ENCODE measurements around the gene GNAI3. TPM values are rescaled to one million over a fixed set of nuclear protein-coding genes. Genes with fewer than 3 reads are reported as not detected.

GNAI3 gene
- total RNA-seq, 2 donors from 2014 or later: 3.6 to 4.9 TPM

DNA sequence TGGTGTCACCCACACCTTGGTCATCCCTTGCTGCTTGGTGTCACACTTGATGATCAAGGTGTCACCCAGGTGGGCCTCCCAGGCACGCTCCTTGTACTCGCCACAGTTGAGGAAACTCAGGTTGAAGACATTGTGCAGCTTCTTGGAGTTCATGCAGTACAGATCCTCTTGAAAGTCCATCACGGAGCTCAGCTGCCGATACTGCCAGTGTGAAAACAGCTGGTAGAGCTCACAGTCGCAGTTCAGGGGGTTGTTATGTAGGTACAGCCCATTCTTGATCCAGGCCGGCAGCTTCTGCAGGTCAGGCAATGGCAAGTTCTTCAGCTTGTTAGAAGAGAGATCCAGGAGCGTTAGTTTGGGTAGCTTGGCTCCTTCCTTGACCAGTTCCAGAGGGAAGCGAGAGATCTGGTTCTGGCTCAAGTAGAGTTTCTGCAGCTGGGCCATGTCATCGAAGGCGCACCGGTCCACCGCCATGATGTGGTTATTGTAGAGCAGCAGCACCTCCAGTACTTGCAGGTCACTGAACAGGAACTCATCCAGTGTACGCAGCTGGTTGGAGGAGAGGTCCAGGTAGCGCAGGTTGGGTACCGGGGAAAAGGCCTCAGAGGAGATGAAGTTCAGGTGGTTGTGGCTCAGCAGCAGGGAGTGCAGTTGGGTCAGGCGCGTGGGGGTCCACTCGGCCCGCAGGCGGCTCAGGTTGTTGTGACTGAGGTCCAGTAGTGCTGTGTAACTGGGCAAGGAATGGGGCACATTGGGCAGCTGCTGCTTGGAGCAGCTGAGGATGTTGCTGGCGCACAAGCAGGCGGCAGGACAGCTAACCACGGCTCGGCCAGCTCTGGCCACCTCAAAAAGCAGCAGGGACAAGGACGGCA, 40.2 kb upstream of the GNAI3 start:
- Histone ChIP-seq H3K9me3 (no peaks in the 10 kb centered on the region), H3K27ac (no peak overlapping the region), H3K4me3 (no peak overlapping the region), H3K27me3 (no peaks in the 10 kb centered on the region), H3K4me1 (peaks cover 25% of the 10 kb centered on the region), H3K36me3 (replicated peaks in 1 of 2; ENCODE audit: insufficient read depth in 1 of 2, low read depth in 2 of 2) (no peaks in the 10 kb centered on the region)
- intact Hi-C loops (cut with DNase I): no loop called here
- 82 to 84% methylated on average over 20 to 24 of the region's 25 CpGs for WGBS, 2 donors
- no peak for TF ChIP-seq POLR2A (IDR thresholded peaks at IDR 0.05)
- TF ChIP-seq, protein P1, sequence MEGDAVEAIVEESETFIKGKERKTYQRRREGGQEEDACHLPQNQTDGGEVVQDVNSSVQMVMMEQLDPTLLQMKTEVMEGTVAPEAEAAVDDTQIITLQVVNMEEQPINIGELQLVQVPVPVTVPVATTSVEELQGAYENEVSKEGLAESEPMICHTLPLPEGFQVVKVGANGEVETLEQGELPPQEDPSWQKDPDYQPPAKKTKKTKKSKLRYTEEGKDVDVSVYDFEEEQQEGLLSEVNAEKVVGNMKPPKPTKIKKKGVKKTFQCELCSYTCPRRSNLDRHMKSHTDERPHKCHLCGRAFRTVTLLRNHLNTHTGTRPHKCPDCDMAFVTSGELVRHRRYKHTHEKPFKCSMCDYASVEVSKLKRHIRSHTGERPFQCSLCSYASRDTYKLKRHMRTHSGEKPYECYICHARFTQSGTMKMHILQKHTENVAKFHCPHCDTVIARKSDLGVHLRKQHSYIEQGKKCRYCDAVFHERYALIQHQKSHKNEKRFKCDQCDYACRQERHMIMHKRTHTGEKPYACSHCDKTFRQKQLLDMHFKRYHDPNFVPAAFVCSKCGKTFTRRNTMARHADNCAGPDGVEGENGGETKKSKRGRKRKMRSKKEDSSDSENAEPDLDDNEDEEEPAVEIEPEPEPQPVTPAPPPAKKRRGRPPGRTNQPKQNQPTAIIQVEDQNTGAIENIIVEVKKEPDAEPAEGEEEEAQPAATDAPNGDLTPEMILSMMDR (IDR thresholded peaks at IDR 0.05): no peak
- ATAC-seq (no peak), DNase-seq (no peak)

DNA sequence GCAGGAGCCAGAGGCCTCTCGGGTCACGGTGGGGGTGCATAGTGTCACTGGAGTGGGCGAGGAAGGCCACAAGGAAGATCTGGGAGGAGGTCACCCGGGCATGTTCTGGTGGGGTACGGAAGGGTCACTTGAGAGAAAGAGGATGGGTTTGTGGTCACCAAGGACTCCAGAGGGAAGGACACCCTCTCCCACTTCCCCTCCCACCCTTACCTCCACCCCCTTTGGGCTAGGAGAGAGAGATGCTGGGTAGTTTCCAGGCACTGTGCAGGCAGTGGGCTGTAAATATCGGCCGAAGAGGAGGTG, 39.6 kb upstream of the GNAI3 start:
- H3K27ac ChIP-seq: no peak overlapping the region
- no peak for TF ChIP-seq POLR2A (IDR thresholded peaks at IDR 0.05)
- TF ChIP-seq, protein P1 (IDR thresholded peaks at IDR 0.05): no peak
- ATAC-seq: no peak
- no peaks in the 10 kb centered on the region for H3K9me3 ChIP-seq
- no peak for DNase-seq
- peak overlapping the region in 1 of 2 donors; percentile 47 for H3K4me3 ChIP-seq
- H3K4me1 ChIP-seq: peaks cover 25% of the 10 kb centered on the region
- 36 to 64% methylated on average over 7 of the region's 7 CpGs for WGBS, 2 donors
- intact Hi-C loops (cut with DNase I): no loop called here
- H3K36me3 ChIP-seq (replicated peaks in 1 of 2; ENCODE audit: insufficient read depth in 1 of 2, low read depth in 2 of 2): no peaks in the 10 kb centered on the region
- H3K27me3 ChIP-seq: no peaks in the 10 kb centered on the region

- Histone ChIP-seq H3K4me1 (peaks cover 25% of the 10 kb centered on the region), H3K27ac (peak within 1 kb of the TSS in 3 of 4 donors; percentile 22 to 36 (median 30)), H3K9me3 (no peaks in the 10 kb centered on the region), H3K4me3 (peak within 1 kb of the TSS; percentile 55 to 56), H3K27me3 (no peaks in the 10 kb centered on the region), H3K36me3 (replicated peaks in 1 of 2; ENCODE audit: insufficient read depth in 1 of 2, low read depth in 2 of 2) (no peaks in the 10 kb centered on the region)
- peak; percentile 56 to 73 (median 58) for DNase-seq
- intact Hi-C loops (cut with DNase I): no loop called here
- peak; percentile 88 for ATAC-seq
- 0 to 1% methylated on average over 12 to 50 of the region's 100 CpGs for WGBS, 2 donors
- TF ChIP-seq, protein P1 (IDR thresholded peaks at IDR 0.05): no peak
- no peak for TF ChIP-seq POLR2A (IDR thresholded peaks at IDR 0.05)
Observed at GRCh38 chr1:109509176-109510134, 39.0 kb upstream of the GNAI3 start, which contains the start of gene AMIGO1. TSS of gene AMIGO1 (minus strand) at chr1:109509727. CDS start at chr1:109508912, 815 bp downstream.

DNA sequence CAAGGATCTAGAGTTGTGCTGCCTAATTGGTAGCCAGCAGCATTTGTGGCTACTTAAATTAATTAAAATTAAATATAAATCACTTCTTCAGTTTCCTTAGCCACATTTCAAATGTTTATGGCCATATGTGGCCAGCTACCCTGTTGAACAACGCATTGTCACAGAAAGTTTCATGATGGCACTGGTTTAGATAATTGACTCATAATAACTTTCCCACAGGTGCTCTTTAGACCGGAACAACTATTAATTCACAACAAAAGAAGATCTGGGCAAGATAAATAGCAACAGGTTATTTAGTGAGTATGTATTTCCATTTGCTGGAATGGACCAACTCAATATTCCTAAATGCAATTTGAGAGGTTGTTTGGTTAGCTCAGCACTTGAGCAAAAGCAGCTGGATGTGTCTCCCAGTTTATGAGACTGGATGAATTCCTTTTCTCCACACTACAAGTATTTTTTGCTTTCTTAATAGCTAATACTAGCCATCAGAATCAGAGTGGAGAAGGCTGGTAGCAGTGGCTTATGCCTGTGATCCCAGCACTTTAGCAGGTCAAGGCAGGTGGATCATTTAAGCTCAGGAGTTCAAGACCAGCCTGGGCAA, 35.2 kb upstream of the GNAI3 start:
- DNase-seq (no peak), ATAC-seq (no peak)
- TF ChIP-seq POLR2A (IDR thresholded peaks at IDR 0.05): no peak
- TF ChIP-seq, protein P1 (IDR thresholded peaks at IDR 0.05): no peak
- Histone ChIP-seq H3K27me3 (no peaks in the 10 kb centered on the region), H3K4me1 (peaks cover 22% of the 10 kb centered on the region), H3K4me3 (no peak overlapping the region), H3K36me3 (replicated peaks in 1 of 2; ENCODE audit: insufficient read depth in 1 of 2, low read depth in 2 of 2) (no peaks in the 10 kb centered on the region), H3K9me3 (no peaks in the 10 kb centered on the region), H3K27ac (no peak overlapping the region)
- WGBS, 2 donors: 73 to 74% methylated on average over 2 of the region's 2 CpGs
- intact Hi-C loops (cut with DNase I): no loop called here

Data from body of pancreas (tissue), 4 donors.